Medulla oblongata (tissue), 1 donor: Measurements from ENCODE around the gene H6PD.
A peak's percentile ranks its signal among the peaks of the same experiment; 100 is the strongest.

ENCODE experiments used
- DNase-seq: peaks from one replicate; pipeline ENCODE4 v3.0.0-alpha.2; 2015; ENCODE audit errors: extremely low spot score

The H6PD gene

DNA sequence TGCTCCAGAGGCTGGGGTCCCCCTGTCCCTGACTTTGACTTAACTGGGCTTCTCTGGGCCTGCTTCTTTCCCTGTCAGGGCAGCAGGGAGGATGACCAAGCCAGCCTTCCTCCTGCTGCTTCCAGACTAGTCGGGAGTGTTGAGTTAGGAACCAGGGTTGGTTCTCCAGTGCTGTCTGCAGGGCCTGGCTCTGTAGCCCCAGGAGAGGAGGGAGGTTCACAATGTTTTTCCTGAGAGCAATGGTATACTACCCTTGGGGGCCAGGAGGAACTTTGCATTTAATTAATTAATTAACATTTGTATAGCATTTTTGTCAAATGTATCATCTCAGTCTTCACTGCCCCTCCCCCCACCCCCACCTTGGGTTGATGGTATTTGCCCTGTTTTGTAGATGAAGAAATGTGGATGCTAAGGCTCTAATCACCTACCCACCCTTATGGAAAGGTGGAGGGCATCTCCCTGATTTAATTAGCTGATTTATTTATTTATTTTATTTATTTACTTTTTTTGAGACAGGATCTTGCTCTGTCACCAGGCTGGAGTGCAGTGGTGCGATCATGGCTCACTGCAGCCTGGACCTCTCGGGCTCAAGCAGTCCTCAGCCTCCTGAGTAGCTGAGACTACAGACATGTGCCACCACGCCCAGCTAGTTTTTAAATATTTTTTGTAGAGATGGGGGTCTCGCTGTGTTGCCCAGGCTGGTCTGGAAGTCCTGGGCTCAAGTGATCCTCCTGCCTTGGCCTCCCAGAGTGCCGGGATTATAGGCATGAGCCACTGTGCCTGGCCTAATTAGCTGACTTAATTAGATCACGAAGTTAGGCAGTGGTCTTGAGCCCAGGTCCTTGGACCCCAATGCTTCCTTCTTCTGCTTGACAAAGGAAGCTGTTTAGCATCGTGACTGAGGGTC, 6.6 kb downstream of the H6PD start:
- no peak for DNase-seq

DNA sequence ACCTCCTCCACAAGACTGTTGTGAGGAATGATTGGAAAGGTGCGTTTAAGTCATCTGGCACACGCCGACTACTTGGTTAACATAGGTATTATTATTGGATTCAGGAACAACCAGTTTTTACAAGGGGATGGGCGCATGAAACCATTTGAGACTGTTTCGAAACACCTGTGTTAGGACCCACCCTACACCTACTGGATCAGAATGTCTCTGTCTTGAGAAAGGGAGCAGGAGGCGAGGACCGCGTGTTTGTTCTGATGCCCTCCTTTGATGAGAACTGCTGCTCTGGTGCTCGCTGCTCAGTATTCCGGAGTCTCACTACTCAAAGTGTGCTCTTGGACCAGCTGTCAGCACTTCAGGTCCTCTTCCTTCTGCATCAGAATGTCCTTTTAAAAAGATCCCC, 7.3 kb downstream of the H6PD start:
- DNase-seq: no peak

DNA sequence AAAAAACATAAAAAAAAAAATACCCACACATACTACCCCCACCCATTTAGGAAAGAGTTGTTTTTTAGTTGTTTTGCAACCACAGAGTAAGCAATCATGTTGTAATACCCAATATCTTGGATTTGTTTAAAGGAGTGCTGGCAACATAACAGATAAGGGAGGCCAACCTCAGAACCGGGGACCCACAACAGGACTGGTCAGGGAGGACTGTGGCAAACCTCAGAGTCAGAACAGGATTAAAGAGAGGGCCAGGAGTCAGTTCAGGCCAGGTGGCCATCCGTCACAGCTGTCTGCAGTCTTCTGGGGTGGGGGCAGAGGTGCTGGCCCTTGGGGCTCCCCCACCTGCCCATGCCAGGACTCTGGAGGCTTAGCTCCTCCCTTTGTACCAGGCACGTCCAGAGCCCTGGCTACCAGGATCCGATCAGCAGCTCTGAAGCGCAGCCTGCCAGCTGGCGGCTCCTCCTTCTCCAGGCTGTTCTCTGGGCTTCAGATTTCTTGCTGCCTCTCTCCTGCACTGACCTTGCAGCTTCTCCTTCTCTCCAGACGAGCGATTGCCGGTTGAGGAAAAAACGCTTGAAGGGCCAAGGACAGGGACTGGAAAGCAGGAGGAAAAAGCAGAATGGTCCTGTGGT, 7.9 kb downstream of the H6PD start:
- DNase-seq: peak; percentile 86

DNA sequence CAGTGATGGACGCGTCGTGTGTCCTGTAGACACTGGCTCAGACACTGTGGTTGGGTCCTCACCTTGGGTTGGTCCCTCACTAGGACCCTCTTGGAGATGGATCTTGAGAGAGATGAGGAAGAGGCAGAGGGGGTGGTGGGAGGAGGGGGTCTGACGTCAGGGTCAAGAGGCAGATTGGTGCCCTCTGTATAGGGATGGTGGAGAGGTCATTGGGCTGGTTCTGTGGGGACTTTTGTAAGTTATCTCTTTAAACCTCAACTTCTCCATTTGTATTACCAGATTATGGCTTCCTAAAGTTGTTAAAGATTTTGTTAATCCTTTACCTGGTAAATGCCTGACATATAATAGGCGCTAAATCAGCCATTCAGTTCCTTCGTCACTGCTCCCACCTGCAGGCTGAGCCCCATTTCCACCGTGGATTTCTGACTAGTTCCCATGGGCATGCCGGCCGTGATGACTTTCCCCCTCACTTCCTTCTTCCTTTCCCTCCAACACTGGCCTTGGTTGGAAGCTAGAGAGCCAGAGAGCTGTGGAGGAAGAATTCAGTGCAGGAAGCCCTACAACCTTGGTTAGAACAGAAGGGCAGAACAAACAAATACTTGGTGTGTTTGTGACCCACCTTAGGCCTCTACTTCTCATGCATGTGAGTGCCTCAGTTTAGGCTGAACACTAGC, 8.6 kb downstream of the H6PD start:
- no peak for DNase-seq

DNA sequence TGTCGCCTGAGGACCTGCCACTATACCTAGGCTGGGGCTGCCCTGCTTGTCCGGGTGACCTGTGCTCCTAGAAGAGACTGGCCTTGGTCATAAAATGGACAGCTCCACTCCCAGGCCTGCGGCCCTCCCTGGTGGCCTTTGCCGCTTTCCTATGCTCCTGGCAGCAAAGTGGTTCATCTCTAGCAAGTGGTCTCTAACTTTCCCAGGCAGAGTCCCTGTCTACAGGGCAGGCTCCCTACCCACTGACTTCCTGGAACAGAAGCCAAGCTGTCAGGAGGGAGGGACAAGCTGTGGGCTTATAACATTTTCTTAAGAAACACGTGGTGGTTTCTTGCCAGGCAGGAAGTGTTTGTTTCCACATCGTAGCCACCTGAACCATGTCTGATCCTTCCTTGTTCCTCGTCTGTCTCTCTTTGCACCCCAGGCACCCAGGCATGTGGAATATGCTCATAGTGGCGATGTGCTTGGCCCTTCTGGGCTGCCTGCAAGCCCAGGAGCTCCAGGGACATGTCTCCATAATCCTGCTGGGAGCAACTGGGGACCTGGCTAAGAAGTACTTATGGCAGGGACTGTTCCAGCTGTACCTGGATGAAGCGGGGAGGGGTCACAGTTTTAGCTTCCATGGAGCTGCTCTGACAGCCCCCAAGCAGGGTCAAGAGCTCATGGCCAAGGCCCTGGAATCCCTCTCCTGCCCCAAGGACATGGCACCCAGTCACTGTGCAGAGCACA, 10.1 kb downstream of the H6PD start:
- no peak for DNase-seq

GRCh38 chr1:9245230-9245619, 10.7 kb downstream of the H6PD start:
- DNase-seq: no peak

- no peak for DNase-seq
Observed at GRCh38 chr1:9245661-9246060, 11.1 kb downstream of the H6PD start.

GRCh38 chr1:9246215-9246614, 11.6 kb downstream of the H6PD start:
- no peak for DNase-seq

GRCh38 chr1:9246841-9247785, 12.5 kb downstream of the H6PD start:
- no peak for DNase-seq

GRCh38 chr1:9247894-9248293, 13.3 kb downstream of the H6PD start:
- DNase-seq: peak; percentile 58

DNA sequence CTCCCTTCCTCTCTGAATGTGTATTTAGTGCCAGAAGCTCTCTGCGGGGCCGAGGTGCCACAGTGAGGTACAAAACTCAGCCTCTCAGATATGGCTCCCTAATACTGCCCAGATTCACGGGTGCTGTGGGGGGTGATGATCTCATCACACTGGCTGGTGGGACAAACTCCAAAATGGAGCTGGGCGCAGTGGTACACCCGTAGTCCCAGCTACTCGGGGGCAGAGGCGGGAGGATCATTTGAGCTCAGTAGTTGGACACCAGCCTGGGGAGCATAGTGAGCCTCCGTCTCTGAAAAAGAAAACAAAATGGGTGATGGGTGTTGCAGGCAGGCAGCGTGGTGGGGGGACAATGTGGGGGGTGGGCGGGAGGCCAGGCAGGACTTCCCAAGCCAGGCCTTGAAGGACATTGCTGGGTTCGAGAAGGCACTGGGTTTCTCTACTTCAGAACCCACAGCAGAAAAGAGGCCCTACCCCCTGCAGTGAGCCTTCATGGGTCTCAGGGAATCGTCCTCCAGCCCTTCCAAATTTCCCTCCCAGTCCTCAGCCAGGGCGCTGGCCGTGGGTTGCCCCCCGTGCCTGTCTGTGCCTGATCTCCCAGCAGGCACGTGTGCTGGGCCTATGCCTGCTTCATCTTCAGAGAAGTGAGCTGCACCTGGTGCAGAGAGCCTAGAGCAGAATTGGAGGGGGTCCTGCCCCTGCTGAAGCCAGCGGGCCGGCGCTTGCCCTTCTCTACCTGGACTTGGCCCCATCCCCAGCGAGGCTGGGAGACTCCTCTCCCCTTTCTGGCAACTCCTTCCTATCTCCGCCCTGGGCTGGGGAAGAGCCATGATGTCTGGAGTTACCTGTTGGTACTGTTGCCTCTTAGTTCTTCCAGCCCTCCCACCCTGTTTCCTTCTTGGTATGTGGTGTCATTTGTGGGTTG, 14.0 kb downstream of the H6PD start:
- DNase-seq: peak; percentile 72

GRCh38 chr1:9249263-9249533, 14.6 kb downstream of the H6PD start:
- no peak for DNase-seq

DNA sequence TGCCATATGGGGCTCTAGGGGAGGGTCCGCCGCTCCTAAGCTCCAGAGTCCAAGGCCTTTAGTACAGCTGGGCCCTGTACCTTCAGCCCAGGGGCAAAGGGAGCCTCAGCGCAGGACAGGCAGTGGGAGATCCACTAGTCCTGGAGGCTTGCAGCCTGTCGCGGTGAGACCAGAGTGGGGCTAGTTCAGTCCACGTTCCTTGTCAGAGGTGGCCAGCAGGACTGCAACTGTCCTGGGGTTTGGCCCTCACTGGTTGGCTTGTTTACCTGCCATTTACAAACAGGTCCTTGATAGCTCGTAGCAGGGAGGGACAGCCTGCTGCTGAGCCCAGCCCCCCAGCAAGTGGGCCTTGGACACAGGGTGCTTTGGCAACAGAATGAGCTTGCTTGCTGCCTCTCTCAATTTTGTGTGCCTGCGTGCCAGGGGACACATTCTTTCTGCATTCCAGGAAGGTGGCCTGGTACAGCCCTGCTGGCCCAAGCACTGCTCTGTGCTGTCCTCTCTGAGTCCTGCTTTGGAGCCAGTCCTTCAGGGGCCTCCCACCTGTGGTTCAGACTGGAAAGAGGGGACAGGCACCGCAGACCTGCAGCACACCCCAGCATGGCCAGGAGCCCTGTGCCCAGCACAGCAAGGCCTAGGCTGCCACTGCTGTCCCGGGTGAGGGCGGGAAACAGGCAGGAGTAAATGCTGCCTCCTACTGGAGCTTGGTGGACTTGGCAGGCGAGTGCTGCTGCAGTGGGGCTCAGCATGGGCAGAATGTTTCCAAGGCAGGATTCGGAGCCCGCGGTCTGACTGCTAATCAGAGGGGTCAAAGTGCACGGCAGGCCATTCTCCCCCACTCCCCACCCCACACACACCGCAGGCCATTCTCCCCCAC, 15.2 kb downstream of the H6PD start:
- DNase-seq: no peak

- DNase-seq: no peak
Observed at GRCh38 chr1:9250411-9251381, 16.1 kb downstream of the H6PD start.

GRCh38 chr1:9251501-9251900, 16.9 kb downstream of the H6PD start:
- DNase-seq: no peak

DNA sequence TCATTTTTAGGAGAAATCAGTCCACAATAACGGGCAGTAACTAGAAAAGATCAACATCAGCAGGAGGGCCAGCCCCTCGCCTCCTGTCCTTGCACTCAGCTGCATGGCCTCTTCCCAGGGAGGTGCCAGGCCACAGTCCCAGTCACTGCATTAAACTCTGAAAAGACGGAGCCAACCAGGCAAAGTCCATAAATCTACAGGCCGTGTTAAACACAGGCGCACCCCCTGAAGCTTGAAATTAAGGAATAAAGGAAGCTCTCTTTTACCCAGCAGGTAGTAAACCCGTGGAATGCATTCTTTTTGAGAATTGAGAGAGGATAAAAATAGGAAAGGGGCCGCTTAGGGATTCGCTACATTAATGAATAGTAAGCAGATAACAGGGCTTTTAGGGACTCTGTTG, 18.4 kb downstream of the H6PD start:
- DNase-seq: no peak

- DNase-seq: no peak
Observed at GRCh38 chr1:9253453-9254105, 19.0 kb downstream of the H6PD start.
